Measurements from ENCODE around the gene DNAH11.
"Not testable (repeated sequence)": the region's sequence is repeated elsewhere in the genome, so short reads cannot be mapped to it uniquely, and the experiment has no call there.

DNAH11 gene

GRCh38 chr7:21718391-21718790 is 175.6 kb downstream of the DNAH11 start:
- no peak for DNase-seq (ENCODE audit: low read depth in 2 of 2)

GRCh38 chr7:21719846-21720245 is 177.0 kb downstream of the DNAH11 start:
- no peak for DNase-seq (ENCODE audit: low read depth in 2 of 2)

- no peak for DNase-seq (ENCODE audit: low read depth in 2 of 2)
Measured at GRCh38 chr7:21722371-21722770, 179.5 kb downstream of the DNAH11 start.

GRCh38 chr7:21724562-21724961 is 181.7 kb downstream of the DNAH11 start:
- DNase-seq (ENCODE audit: low read depth in 2 of 2): no peak

- no peak for DNase-seq (ENCODE audit: low read depth in 2 of 2)
Measured at GRCh38 chr7:21730399-21730798, 187.6 kb downstream of the DNAH11 start.

GRCh38 chr7:21731977-21732376 is 189.1 kb downstream of the DNAH11 start:
- DNase-seq (ENCODE audit: low read depth in 2 of 2): no peak

GRCh38 chr7:21732956-21733355 is 190.1 kb downstream of the DNAH11 start:
- DNase-seq (ENCODE audit: low read depth in 2 of 2): not testable (repeated sequence)

GRCh38 chr7:21733837-21734236 is 191.0 kb downstream of the DNAH11 start:
- DNase-seq (ENCODE audit: low read depth in 2 of 2): no peak

GRCh38 chr7:21743493-21743892 is 200.7 kb downstream of the DNAH11 start:
- DNase-seq (ENCODE audit: low read depth in 2 of 2): no peak

- DNase-seq (ENCODE audit: low read depth in 2 of 2): no peak
Measured at GRCh38 chr7:21746949-21747348, 204.1 kb downstream of the DNAH11 start.

GRCh38 chr7:21747806-21748205 is 205.0 kb downstream of the DNAH11 start:
- no peak for DNase-seq (ENCODE audit: low read depth in 2 of 2)

GRCh38 chr7:21749378-21749777 is 206.5 kb downstream of the DNAH11 start:
- DNase-seq (ENCODE audit: low read depth in 2 of 2): no peak

GRCh38 chr7:21753071-21753470 is 210.2 kb downstream of the DNAH11 start:
- DNase-seq (ENCODE audit: low read depth in 2 of 2): no peak

- no peak for DNase-seq (ENCODE audit: low read depth in 2 of 2)
Measured at GRCh38 chr7:21754963-21755362, 212.1 kb downstream of the DNAH11 start.

GRCh38 chr7:21757537-21758282 is 214.9 kb downstream of the DNAH11 start:
- DNase-seq (ENCODE audit: low read depth in 2 of 2): no peak

- no peak for DNase-seq (ENCODE audit: low read depth in 2 of 2)
Measured at GRCh38 chr7:21758286-21758685, 215.4 kb downstream of the DNAH11 start.

GRCh38 chr7:21762469-21762868 is 219.6 kb downstream of the DNAH11 start:
- DNase-seq (ENCODE audit: low read depth in 2 of 2): no peak

GRCh38 chr7:21763818-21764217 is 221.0 kb downstream of the DNAH11 start:
- no peak for DNase-seq (ENCODE audit: low read depth in 2 of 2)

GRCh38 chr7:21766218-21766617 is 223.4 kb downstream of the DNAH11 start:
- no peak for DNase-seq (ENCODE audit: low read depth in 2 of 2)

GRCh38 chr7:21767300-21767900 is 224.6 kb downstream of the DNAH11 start:
- no peak for DNase-seq (ENCODE audit: low read depth in 2 of 2)

- no peak for DNase-seq (ENCODE audit: low read depth in 2 of 2)
Measured at GRCh38 chr7:21768279-21768678, 225.4 kb downstream of the DNAH11 start.

- DNase-seq (ENCODE audit: low read depth in 2 of 2): no peak
Measured at GRCh38 chr7:21771266-21771665, 228.4 kb downstream of the DNAH11 start.

- no peak for DNase-seq (ENCODE audit: low read depth in 2 of 2)
Measured at GRCh38 chr7:21771906-21772610, 229.2 kb downstream of the DNAH11 start.

All from stimulated activated CD4-positive, alpha-beta T cell treated with anti-CD3 and anti-CD28 coated beads, Interleukin-1b, Interleukin-23, amount 100 ng/mL, for 1 hour (primary cell).